GM10266 (cell line): ENCODE results near the gene TBXAS1.
"Not testable (repeated sequence)": the region's sequence is repeated elsewhere in the genome, so short reads cannot be mapped to it uniquely, and the experiment has no call there.

Experiments
- DNase-seq: peaks from one replicate; pipeline ENCODE4 v3.0.0; 2012; ENCODE audit errors: extremely low spot score
- CTCF ChIP-seq: IDR thresholded peaks from 2 replicates; pipeline ENCODE4 v1.5.1; 2012; ENCODE audit warnings: mild to moderate bottlenecking, low read depth; ENCODE audit not compliant: control insufficient read depth, insufficient read depth; ENCODE audit errors: missing control alignments

Gene TBXAS1

GRCh38 chr7:139923090-139923489 is 94.0 kb downstream of the TBXAS1 start:
- no peak for DNase-seq
- no peak for TF ChIP-seq CTCF

- no peak for TF ChIP-seq CTCF
- DNase-seq: no peak
These were observed 95.4 kb downstream of the TBXAS1 start for GRCh38 chr7:139924461-139924860.

GRCh38 chr7:139929221-139929620 is 100.2 kb downstream of the TBXAS1 start:
- not testable (repeated sequence) for DNase-seq

- no peak for TF ChIP-seq CTCF
- DNase-seq: no peak
These were observed 101.4 kb downstream of the TBXAS1 start for GRCh38 chr7:139930286-139930965.

- DNase-seq: no peak
- TF ChIP-seq CTCF: no peak
These were observed 102.3 kb downstream of the TBXAS1 start for GRCh38 chr7:139931190-139931934.

GRCh38 chr7:139932531-139932930 is 103.5 kb downstream of the TBXAS1 start:
- DNase-seq: no peak
- TF ChIP-seq CTCF: no peak

GRCh38 chr7:139936760-139937310 is 107.8 kb downstream of the TBXAS1 start:
- DNase-seq: no peak
- no peak for TF ChIP-seq CTCF
